K562 (cell line): Measurements from ENCODE around the gene ERN1. TPM values are rescaled to one million over a fixed set of nuclear protein-coding genes. Genes with fewer than 3 reads are reported as not detected.

Experiments
- ATF1 ChIP-seq, 2 experiments: fragments of 450-650 bp in 1 of 2; IDR thresholded peaks; 2 replicates each; pipeline ENCODE4 v1.6.1; 2016; ENCODE audit warnings: missing compliant biosample characterization in 1 of 2, missing genetic modification characterization in 1 of 2
- CBX3 ChIP-seq, 2 experiments: IDR thresholded peaks; 1 replicate in 1 of 2; 2 replicates in 1 of 2; pipeline ENCODE4 v1.6.1; 2012; ENCODE audit warnings: inconsistent platforms in 2 of 2, low read length in 2 of 2, borderline replicate concordance in 1 of 2, control low read depth in 1 of 2
- CCNT2 ChIP-seq: IDR thresholded peaks from 2 replicates; pipeline ENCODE4 v1.6.1; 2011; ENCODE audit warnings: borderline replicate concordance, low read depth, mild to moderate bottlenecking, moderate library complexity, mixed read lengths, low read length; ENCODE audit not compliant: insufficient read length; ENCODE audit errors: extremely low read depth
- CXXC5 ChIP-seq: fragments of 250-450 bp; sonication (Bioruptor Pico); IDR thresholded peaks from 2 replicates; pipeline ENCODE4 v1.8.0; 2022; ENCODE audit warnings: inconsistent platforms, mild to moderate bottlenecking, moderate library complexity
- ETS1 ChIP-seq: conservative IDR thresholded peaks from 2 replicates; pipeline ENCODE4 v1.6.1; 2011; ENCODE audit warnings: low read depth, mild to moderate bottlenecking, low read length; ENCODE audit not compliant: control insufficient read depth
- ETV5 ChIP-seq: sonication (generic); formaldehyde crosslinking; IDR thresholded peaks from 2 replicates; pipeline ENCODE4 v1.4.0; 2020; ENCODE audit warnings: low read depth, mild to moderate bottlenecking, missing genetic modification reagents
- GATA2 ChIP-seq: sonication (generic); formaldehyde crosslinking; IDR thresholded peaks from 2 replicates; pipeline ENCODE4 v1.4.0; 2020; ENCODE audit warnings: mild to moderate bottlenecking, missing genetic modification reagents
- JUN ChIP-seq, 2 experiments: sonication (generic) in 1 of 2; formaldehyde crosslinking in 1 of 2; IDR thresholded peaks; 2 replicates each; pipeline versions ENCODE4 v1.6.1 to v1.8.0; 2012 to 2022; ENCODE audit warnings: borderline replicate concordance in 2 of 2, mild to moderate bottlenecking in 2 of 2, improper control_type of control experiment in 1 of 2, low read depth in 1 of 2, low read length in 1 of 2, missing genetic modification reagents in 1 of 2
- L3MBTL2 ChIP-seq: fragments of 450-650 bp; IDR thresholded peaks from 2 replicates; pipeline ENCODE4 v1.6.1; 2016; ENCODE audit warnings: mild to moderate bottlenecking, moderate library complexity
- TAL1 ChIP-seq: fragments of 450-650 bp; IDR thresholded peaks from 2 replicates; pipeline ENCODE4 v1.6.1; 2016; ENCODE audit warnings: mild to moderate bottlenecking
- TOE1 ChIP-seq, 2 experiments: fragments of 450-650 bp in 1 of 2; sonication (generic) in 1 of 2; formaldehyde crosslinking in 1 of 2; IDR thresholded peaks; 2 replicates each; pipeline versions ENCODE4 v1.7.1 to v1.8.0; 2016 to 2022; ENCODE audit warnings: borderline replicate concordance in 2 of 2, mild to moderate bottlenecking in 2 of 2, antibody characterized with exemption in 1 of 2, inconsistent platforms in 1 of 2, low read depth in 1 of 2, missing genetic modification reagents in 1 of 2, moderate library complexity in 1 of 2
- TRIM28 ChIP-seq: fragments of 450-650 bp; IDR thresholded peaks from 2 replicates; pipeline ENCODE4 v1.6.1; 2017
- YY1 ChIP-seq, 3 experiments: IDR thresholded peaks; 2 replicates each; pipeline ENCODE4 v1.6.1; 2011; ENCODE audit warnings: low read length in 2 of 3, mild to moderate bottlenecking in 2 of 3, moderate library complexity in 2 of 3, borderline replicate concordance in 1 of 3, control low read depth in 1 of 3, low read depth in 1 of 3; ENCODE audit not compliant: insufficient read depth in 3 of 3, insufficient replicate concordance in 2 of 3, control insufficient read depth in 1 of 3, insufficient read length in 1 of 3; ENCODE audit errors: extremely low read depth in 1 of 3
- ZFPM2 ChIP-seq: fragments of 250-450 bp; sonication (Bioruptor Pico); IDR thresholded peaks from 2 replicates; pipeline ENCODE4 v1.5.1; 2022; ENCODE audit warnings: mild to moderate bottlenecking
- ZNF12 ChIP-seq: sonication (generic); formaldehyde crosslinking; IDR thresholded peaks from 2 replicates; pipeline ENCODE4 v1.4.0; 2020; ENCODE audit warnings: mild to moderate bottlenecking, missing genetic modification reagents
- ZNF140 ChIP-seq: fragments of 250-450 bp; sonication (Bioruptor Pico); IDR thresholded peaks from 2 replicates; pipeline ENCODE4 v1.8.0; 2021; ENCODE audit warnings: moderate library complexity, mild to moderate bottlenecking, inconsistent platforms
- ZNF175 ChIP-seq: fragments of 200-800 bp; sonication (Bioruptor generic); IDR thresholded peaks from 2 replicates; pipeline ENCODE4 v1.6.1; 2016; ENCODE audit warnings: low read depth, mild to moderate bottlenecking, missing genetic modification characterization, missing compliant biosample characterization
- ZNF449 ChIP-seq: fragments of 250-450 bp; sonication (Bioruptor Pico); IDR thresholded peaks from 2 replicates; pipeline ENCODE4 v1.8.0; 2022; ENCODE audit warnings: moderate library complexity, mild to moderate bottlenecking, inconsistent platforms
- ZNF695 ChIP-seq: fragments of 450-650 bp; formaldehyde crosslinking; IDR thresholded peaks from 2 replicates; pipeline ENCODE4 v1.4.0; 2020; ENCODE audit warnings: mild to moderate bottlenecking, moderate library complexity
- polyA plus RNA-seq, 8 experiments: library from polyadenylated mRNA; depleted of rRNA in 4 of 8; stranded (reverse) in 5 of 8; unstranded in 3 of 8; fragments of >200 nt; fragmentation: Nextera tagmentation in 2 of 8; fragmentation: Illumina TruSeq in 1 of 8; extraction: Ambion mirVana in 2 of 8; extraction: Trizol in 1 of 8; gene quantifications; 2 replicates each; pipeline versions ENCODE4 v1.2.1 to v1.2.3, GENCODE V29; 2011 to 2014; ENCODE audit warnings: inconsistent platforms in 1 of 8, missing spikeins in 1 of 8
- total RNA-seq, 7 experiments: library from RNA; depleted of rRNA in 6 of 7; stranded (reverse); fragments of >200 nt in 6 of 7; fragmentation: Illumina TruSeq in 2 of 7; extraction: Trizol in 2 of 7; gene quantifications; 2 replicates each; pipeline versions ENCODE4 v1.2.1 to v1.2.3, GENCODE V29; 2011 to 2021; ENCODE audit warnings: low replicate concordance in 1 of 7
- TF ChIP-seq, protein P1 (sequence below), 2 experiments: IDR thresholded peaks; 2 replicates each; pipeline ENCODE4 v1.6.1; 2011; ENCODE audit warnings: borderline replicate concordance in 1 of 2, control low read depth in 1 of 2, low read depth in 1 of 2, low read length in 1 of 2, mild to moderate bottlenecking in 1 of 2, mixed read lengths in 1 of 2, moderate library complexity in 1 of 2; ENCODE audit not compliant: insufficient read depth in 1 of 2, insufficient read length in 1 of 2, poor library complexity in 1 of 2, severe bottlenecking in 1 of 2; ENCODE audit errors: extremely low read depth in 1 of 2

ERN1 gene
- total and polyA plus RNA-seq, 9 of the 15 experiments (the other 6 are each of a cell fraction or from before 2014, with no cell fraction given): 2.1 to 22.5 (median 7.3) TPM

- TF ChIP-seq ETS1 (no peak), GATA2 (CRISPR knock-in tag) (no peak), CBX3 (IDR thresholded peaks at IDR 0.05; ENCODE audit: borderline replicate concordance in 1 of 2, low read length in 2 of 2) (0 out of 3 replicates have a peak, but pooled peaks of 1 of the 2 experiments have one; percentile 33), TAL1 (peak; percentile 27; the same call in 1 of the 2 replicates), JUN (IDR thresholded peaks at IDR 0.05; ENCODE audit: borderline replicate concordance, low read depth, low read length) (no peak), JUN (CRISPR knock-in tag; IDR thresholded peaks at IDR 0.05; ENCODE audit: borderline replicate concordance) (no peak), ETV5 (CRISPR knock-in tag) (peak; percentile 35; the same call in 1 of the 2 replicates), ZNF140 (CRISPR knock-in tag) (no peak), L3MBTL2 (peak; percentile 45; the same call in 1 of the 2 replicates), TOE1 (IDR thresholded peaks at IDR 0.05; ENCODE audit: borderline replicate concordance) (no peak), TOE1 (CRISPR knock-in tag; IDR thresholded peaks at IDR 0.05; ENCODE audit: borderline replicate concordance, low read depth) (no peak), ZNF12 (CRISPR knock-in tag) (no peak), ATF1 (CRISPR knock-in tag; IDR thresholded peaks at IDR 0.05) (no peak), ATF1 (tag; IDR thresholded peaks at IDR 0.05) (no peak), CXXC5 (0 out of 2 replicates have a peak, but pooled peaks have one; percentile 32), ZNF449 (no peak), CCNT2 (no peak), TRIM28 (0 out of 2 replicates have a peak, but pooled peaks have one; percentile 28), ZNF175 (CRISPR knock-in tag) (0 out of 2 replicates have a peak, but pooled peaks have one; percentile 24), ZFPM2 (CRISPR knock-in tag) (no peak), YY1 (IDR thresholded peaks at IDR 0.05; ENCODE audit: borderline replicate concordance in 1 of 3, control insufficient read depth in 1 of 3, extremely low read depth in 1 of 3, insufficient read depth in 3 of 3, insufficient read length in 1 of 3, insufficient replicate concordance in 2 of 3, low read depth in 1 of 3, low read length in 2 of 3) (peak in 1 of 3 experiments; percentile 48), ZNF695 (CRISPR knock-in tag) (no peak)
- TF ChIP-seq, protein P1, sequence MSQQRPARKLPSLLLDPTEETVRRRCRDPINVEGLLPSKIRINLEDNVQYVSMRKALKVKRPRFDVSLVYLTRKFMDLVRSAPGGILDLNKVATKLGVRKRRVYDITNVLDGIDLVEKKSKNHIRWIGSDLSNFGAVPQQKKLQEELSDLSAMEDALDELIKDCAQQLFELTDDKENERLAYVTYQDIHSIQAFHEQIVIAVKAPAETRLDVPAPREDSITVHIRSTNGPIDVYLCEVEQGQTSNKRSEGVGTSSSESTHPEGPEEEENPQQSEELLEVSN (IDR thresholded peaks at IDR 0.05; ENCODE audit: borderline replicate concordance in 1 of 2, extremely low read depth in 1 of 2, insufficient read depth in 1 of 2, insufficient read length in 1 of 2, low read depth in 1 of 2, low read length in 1 of 2, poor library complexity in 1 of 2, severe bottlenecking in 1 of 2): peak in 1 of 2 experiments; percentile 43
Measured at GRCh38 chr17:64110379-64111152, 19.4 kb downstream of the ERN1 start (continued).
